SJSA1 (cell line): Measurements from ENCODE around the gene KLRF2. TPM values are rescaled to one million over a fixed set of nuclear protein-coding genes. Genes with fewer than 3 reads are reported as not detected.

ENCODE experiments used
- DNase-seq, 2 experiments: peaks; one replicate each; pipeline ENCODE4 v3.0.0-alpha.2; 2015 to 2020; ENCODE audit warnings: low spot score in 2 of 2, low read depth in 1 of 2
- H3K27ac ChIP-seq: fragments of 250-450 bp; sonication (Bioruptor Pico); 2 replicates; pipeline ENCODE4 v1.5.1; 2020; ENCODE audit warnings: mild to moderate bottlenecking, moderate library complexity
- H3K27me3 ChIP-seq: fragments of 250-450 bp; sonication (Bioruptor Pico); replicated peaks from 2 replicates; pipeline ENCODE4 v1.5.1; 2020; ENCODE audit warnings: mild to moderate bottlenecking, moderate library complexity
- H3K36me3 ChIP-seq: fragments of 250-450 bp; sonication (Bioruptor Pico); 2 replicates; pipeline ENCODE4 v1.5.1; 2020; ENCODE audit warnings: mild to moderate bottlenecking
- H3K4me1 ChIP-seq: fragments of 250-450 bp; sonication (Bioruptor Pico); replicated peaks from 2 replicates; pipeline ENCODE4 v1.6.1; 2021; ENCODE audit warnings: mild to moderate bottlenecking
- H3K4me3 ChIP-seq: fragments of 250-450 bp; sonication (Bioruptor Pico); 2 replicates; pipeline ENCODE4 v1.5.1; 2020; ENCODE audit warnings: mild to moderate bottlenecking
- H3K9me3 ChIP-seq: fragments of 250-450 bp; sonication (Bioruptor Pico); replicated peaks from 2 replicates; pipeline ENCODE4 v1.5.1; 2020; ENCODE audit warnings: mild to moderate bottlenecking
- total RNA-seq: library from RNA; depleted of rRNA; stranded (reverse); fragments of >200 nt; shearing (Covaris generic); gene quantifications from 2 replicates; pipeline ENCODE4 v1.2.3, GENCODE V29; 2014; rRNA removed

Gene KLRF2, protein sequence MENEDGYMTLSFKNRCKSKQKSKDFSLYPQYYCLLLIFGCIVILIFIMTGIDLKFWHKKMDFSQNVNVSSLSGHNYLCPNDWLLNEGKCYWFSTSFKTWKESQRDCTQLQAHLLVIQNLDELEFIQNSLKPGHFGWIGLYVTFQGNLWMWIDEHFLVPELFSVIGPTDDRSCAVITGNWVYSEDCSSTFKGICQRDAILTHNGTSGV
- total RNA-seq = not detected in 2 replicates

DNA sequence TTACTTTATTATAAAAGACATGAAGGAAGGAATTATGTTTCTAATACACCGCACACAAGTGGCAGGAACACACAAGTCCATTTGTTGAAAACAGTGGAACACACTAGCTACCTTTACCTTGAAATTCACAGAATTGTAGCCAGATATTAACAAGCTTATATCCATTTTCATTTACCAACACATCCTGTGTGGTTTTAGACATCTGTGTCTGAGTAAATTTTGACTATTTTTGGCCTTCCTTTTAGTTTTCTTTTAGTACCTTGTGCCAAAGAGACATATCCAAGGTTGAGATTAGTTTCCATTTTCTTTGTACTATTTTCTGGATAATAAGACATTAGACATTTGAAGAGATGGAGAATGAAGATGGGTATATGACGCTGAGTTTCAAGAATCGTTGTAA is at the start of gene KLRF2:
Gene KLRF2, plus strand, starts transcription at position 244 of the 400 bp plus-strand sequence. Its CDS starts 107 bp downstream, at position 351.
- no peaks in the 10 kb centered on the region for H3K27me3 ChIP-seq
- H3K27ac ChIP-seq = no peak within 1 kb of the TSS
- H3K4me3 ChIP-seq = no peak within 1 kb of the TSS
- H3K36me3 ChIP-seq = no peaks in the 10 kb centered on the region
- H3K4me1 ChIP-seq = peaks cover 28% of the 10 kb centered on the region
- DNase-seq = no peak
- no peaks in the 10 kb centered on the region for H3K9me3 ChIP-seq

DNA sequence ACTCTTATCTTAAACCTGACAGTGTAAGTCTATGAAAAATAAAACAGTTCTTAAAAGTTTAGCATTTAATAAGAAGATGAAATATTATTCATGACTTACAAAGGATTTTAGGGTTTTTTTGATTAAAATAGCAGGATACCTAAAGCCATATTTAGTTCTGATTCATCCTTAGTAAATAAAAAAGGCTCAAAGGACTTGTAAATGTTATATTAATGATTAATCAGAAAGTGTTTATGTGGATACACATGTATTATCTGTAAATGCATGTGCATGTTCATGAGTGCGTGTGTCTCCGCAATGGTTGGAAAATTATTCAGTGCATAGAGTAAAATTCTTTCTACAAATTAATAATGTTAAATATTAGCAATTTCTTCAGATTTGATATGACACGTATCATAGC is 49.6 kb upstream of the KLRF2 start:
- Histone ChIP-seq H3K9me3 (no peaks in the 10 kb centered on the region), H3K27me3 (peaks cover 18% of the 10 kb centered on the region), H3K36me3 (no peaks in the 10 kb centered on the region), H3K27ac (no peak overlapping the region), H3K4me1 (no peaks in the 10 kb centered on the region), H3K4me3 (no peak overlapping the region)
- no peak for DNase-seq

DNA sequence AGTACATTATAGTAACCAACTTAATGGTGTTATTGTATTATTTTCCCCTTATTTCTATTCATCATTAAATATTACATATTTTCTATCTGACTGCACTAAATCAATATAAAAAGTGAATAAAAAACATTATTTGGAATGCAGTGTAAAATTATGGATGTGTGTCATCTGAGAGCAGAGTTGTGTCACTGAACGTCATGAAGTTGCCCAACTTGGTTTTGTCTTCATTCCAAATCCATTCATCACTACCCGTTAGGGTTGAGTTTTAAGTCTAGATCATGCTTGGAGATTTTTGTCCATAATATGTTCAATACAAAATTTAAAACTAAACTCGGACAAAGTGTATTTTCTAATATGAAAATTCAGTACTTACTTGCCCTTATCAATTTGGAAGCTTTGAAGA is 37.9 kb upstream of the KLRF2 start:
- Histone ChIP-seq H3K27me3 (no peaks in the 10 kb centered on the region), H3K27ac (no peak overlapping the region), H3K4me3 (no peak overlapping the region), H3K9me3 (peaks cover 4% of the 10 kb centered on the region; the same call in 1 of the 2 replicates), H3K4me1 (no peaks in the 10 kb centered on the region), H3K36me3 (no peaks in the 10 kb centered on the region)
- no peak for DNase-seq

DNA sequence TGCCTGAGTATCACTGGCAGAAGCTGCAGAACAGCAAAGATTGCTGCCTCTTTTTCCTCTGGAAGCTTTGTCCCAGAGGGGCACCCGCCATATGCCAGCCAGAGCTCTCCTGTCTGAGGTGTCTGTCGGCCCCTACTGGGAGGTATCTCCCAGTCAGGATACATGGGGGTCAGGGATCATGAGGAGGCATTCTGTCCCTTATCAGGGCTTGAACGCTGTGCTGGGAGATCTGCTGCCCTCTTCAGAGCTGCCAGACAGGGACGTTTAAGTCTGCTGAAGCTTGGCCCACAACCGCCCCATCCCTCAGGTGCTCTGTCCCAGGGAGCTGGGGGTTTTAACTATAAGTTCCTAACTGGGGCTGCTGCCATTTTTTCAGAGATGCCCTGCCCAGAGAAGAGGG is 32.4 kb upstream of the KLRF2 start:
- H3K4me3 ChIP-seq = no peak overlapping the region
- no peaks in the 10 kb centered on the region for H3K4me1 ChIP-seq
- H3K27me3 ChIP-seq = no peaks in the 10 kb centered on the region
- peaks cover 5% of the 10 kb centered on the region; the same call in 1 of the 2 replicates for H3K9me3 ChIP-seq
- peaks cover 38% of the 10 kb centered on the region for H3K36me3 ChIP-seq
- H3K27ac ChIP-seq = no peak overlapping the region
- DNase-seq = no peak

DNA sequence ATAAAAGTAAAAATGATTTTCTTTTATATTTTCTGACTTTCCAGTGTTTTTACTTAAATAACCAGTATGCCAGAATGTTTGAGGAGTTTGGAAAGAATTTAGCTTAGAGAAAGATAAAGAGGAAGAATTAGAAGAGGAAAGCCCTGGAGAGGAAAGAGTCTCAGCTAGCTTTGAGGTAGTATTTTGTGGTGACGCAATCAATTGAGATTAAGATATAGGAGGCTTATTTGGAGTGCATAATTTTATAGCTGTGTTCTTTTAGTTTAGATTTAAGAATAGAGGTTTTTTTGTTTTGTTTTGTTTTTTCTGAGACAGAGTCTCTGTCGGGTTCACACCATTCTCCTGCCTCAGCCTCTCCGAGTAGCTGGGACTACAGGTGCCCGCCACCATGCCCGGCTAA is 30.2 kb upstream of the KLRF2 start:
- no peak overlapping the region for H3K4me3 ChIP-seq
- no peaks in the 10 kb centered on the region for H3K27me3 ChIP-seq
- DNase-seq = no peak
- H3K36me3 ChIP-seq = peaks cover 58% of the 10 kb centered on the region
- peaks cover 5% of the 10 kb centered on the region; the same call in 1 of the 2 replicates for H3K9me3 ChIP-seq
- no peaks in the 10 kb centered on the region for H3K4me1 ChIP-seq
- H3K27ac ChIP-seq = no peak overlapping the region

DNA sequence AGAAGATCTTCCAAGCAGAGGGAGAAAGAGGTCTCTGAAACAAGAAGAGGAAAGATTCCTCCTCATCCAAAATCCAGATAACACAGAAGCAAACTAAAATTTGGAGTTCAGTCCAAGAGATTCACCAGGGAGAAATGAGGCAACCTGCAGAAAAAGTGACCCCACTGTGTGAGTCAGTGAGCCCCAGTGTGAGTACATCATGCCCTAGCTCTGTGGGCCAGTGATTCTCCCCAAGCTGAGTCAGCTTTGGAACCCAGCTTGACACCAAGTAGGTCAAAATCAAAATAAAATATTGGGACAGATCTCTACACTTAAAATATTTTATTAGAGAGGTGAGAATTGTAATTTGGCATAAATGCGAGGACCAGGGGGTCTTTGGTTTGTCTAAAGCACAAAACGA is 29.4 kb upstream of the KLRF2 start:
- DNase-seq = no peak
- H3K27ac ChIP-seq = no peak overlapping the region
- peaks cover 65% of the 10 kb centered on the region for H3K36me3 ChIP-seq
- peaks cover 5% of the 10 kb centered on the region; the same call in 1 of the 2 replicates for H3K9me3 ChIP-seq
- H3K4me3 ChIP-seq = no peak overlapping the region
- no peaks in the 10 kb centered on the region for H3K27me3 ChIP-seq
- H3K4me1 ChIP-seq = no peaks in the 10 kb centered on the region

DNA sequence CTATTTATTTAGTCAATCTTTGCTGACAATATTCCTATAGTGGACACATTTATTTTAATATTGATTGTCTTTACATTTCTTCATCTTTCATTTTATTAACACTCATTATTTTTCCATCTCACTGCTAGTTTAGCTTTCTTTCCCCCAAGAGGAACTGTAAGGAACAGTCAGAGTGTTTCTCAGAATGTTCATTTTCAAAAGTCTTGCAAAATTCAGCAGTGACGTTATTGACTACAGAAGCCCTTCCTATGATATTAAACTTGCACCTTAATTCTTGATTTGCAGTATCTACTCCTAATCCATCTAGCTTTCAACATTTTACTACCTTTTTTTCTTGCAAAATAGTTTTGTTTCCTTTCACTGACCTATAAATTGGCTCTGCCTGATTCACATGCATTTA is 25.1 kb upstream of the KLRF2 start:
- Histone ChIP-seq H3K4me3 (no peak overlapping the region), H3K4me1 (no peaks in the 10 kb centered on the region), H3K9me3 (no peaks in the 10 kb centered on the region), H3K27me3 (no peaks in the 10 kb centered on the region), H3K27ac (no peak overlapping the region), H3K36me3 (peaks cover 75% of the 10 kb centered on the region)
- no peak for DNase-seq

- Histone ChIP-seq H3K36me3 (peaks cover 69% of the 10 kb centered on the region), H3K4me3 (no peak overlapping the region), H3K4me1 (no peaks in the 10 kb centered on the region), H3K27me3 (no peaks in the 10 kb centered on the region), H3K9me3 (no peaks in the 10 kb centered on the region), H3K27ac (no peak overlapping the region)
- DNase-seq = no peak
Observed at GRCh38 chr12:9856894-9857293, 24.4 kb upstream of the KLRF2 start.

- no peaks in the 10 kb centered on the region for H3K9me3 ChIP-seq
- DNase-seq = no peak
- H3K27ac ChIP-seq = no peak overlapping the region
- no peak overlapping the region for H3K4me3 ChIP-seq
- no peaks in the 10 kb centered on the region for H3K27me3 ChIP-seq
- no peaks in the 10 kb centered on the region for H3K4me1 ChIP-seq
- peaks cover 61% of the 10 kb centered on the region for H3K36me3 ChIP-seq
Observed at GRCh38 chr12:9858135-9858534, 23.2 kb upstream of the KLRF2 start.

DNA sequence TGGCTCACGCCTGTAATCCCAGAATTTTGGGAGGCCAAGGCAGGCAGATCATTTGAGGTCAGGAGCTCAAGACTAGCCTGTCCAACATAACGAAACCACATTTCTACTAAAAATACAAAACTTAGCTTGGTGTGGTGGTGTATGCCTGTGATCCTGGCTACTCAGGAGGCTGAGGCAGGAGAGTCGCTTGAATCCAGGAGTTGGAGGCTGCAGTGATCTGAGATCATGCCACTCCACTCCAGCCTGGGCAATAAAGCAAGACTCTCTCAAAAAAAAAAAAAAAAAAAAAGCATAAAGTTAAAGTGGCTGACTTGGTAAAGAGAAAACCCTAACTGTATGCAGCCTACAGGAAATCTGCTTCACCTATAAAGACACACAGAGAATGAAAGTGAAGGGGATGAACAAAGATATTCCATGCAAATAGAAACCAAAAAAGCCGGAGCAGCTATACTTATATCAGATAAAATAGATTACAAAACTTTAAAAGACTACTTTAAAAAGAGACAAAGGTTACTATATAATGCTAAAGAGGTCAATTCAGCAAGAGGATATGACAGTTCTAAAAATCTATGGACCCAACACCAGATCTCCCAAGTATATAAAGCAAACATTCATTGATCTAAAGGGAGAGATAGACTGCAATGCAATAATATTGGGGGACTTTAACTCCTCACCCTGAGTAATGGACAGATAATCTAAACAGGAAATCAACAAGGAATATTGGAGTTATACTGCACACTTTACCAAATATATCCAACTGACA is 16.2 kb upstream of the KLRF2 start:
- peak overlapping the region; percentile 90 for H3K27ac ChIP-seq
- no peaks in the 10 kb centered on the region for H3K9me3 ChIP-seq
- peak overlapping the region; percentile 13 for H3K4me3 ChIP-seq
- H3K36me3 ChIP-seq = peaks cover 6% of the 10 kb centered on the region; the same call in 1 of the 2 replicates
- DNase-seq = peak in 1 of 2 experiments; percentile 38
- no peaks in the 10 kb centered on the region for H3K27me3 ChIP-seq
- H3K4me1 ChIP-seq = no peaks in the 10 kb centered on the region

DNA sequence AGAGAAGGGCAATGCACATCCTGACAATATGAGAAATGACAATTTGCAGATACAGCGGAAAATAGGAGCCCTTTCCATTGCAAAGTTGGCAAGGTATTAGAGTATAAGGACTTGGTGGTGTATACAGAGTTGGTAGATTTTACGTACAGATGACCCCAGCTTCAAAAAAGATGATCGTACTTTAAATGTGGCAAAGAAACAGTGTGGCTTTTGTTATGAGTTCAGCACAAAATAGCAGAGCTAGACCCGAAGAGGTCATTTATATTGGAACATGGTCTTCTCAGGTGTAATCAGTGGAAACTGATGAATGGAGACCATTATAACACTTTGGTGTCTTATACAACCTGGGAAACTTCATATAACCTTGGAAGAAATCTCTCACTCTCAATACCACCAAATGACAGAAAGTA is 14.4 kb upstream of the KLRF2 start:
- peak in 1 of 2 experiments; percentile 53 for DNase-seq
- Histone ChIP-seq H3K36me3 (peaks cover 6% of the 10 kb centered on the region; the same call in 1 of the 2 replicates), H3K4me3 (peak overlapping the region; percentile 40), H3K9me3 (no peaks in the 10 kb centered on the region), H3K27me3 (no peaks in the 10 kb centered on the region), H3K4me1 (0 out of 2 replicates have a peak, but pooled peaks cover 4% of the 10 kb centered on the region), H3K27ac (peak overlapping the region; percentile 90)

DNA sequence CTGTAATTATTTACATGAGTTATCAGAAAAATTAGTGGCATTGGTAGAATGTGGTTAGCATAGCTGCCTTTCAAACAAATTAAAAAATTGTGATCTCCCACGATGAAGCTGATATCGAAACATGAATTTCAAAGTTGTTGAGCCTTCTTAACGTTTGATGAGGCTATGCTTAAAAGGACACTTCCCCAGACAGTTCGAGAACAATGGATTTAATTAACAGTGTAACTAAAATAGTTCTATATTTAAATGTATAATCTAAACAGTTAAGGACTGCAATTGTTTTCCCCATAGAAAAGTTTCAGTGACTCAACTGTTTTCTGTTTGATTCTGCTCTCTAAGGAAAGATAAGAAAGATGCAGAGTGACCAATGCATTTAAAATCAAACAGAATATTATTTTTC is 13.8 kb upstream of the KLRF2 start:
- Histone ChIP-seq H3K27ac (peak overlapping the region; percentile 90), H3K4me1 (0 out of 2 replicates have a peak, but pooled peaks cover 4% of the 10 kb centered on the region), H3K27me3 (no peaks in the 10 kb centered on the region), H3K36me3 (peaks cover 6% of the 10 kb centered on the region; the same call in 1 of the 2 replicates), H3K9me3 (no peaks in the 10 kb centered on the region), H3K4me3 (peak overlapping the region; percentile 40)
- DNase-seq = peak in 1 of 2 experiments; percentile 63

DNA sequence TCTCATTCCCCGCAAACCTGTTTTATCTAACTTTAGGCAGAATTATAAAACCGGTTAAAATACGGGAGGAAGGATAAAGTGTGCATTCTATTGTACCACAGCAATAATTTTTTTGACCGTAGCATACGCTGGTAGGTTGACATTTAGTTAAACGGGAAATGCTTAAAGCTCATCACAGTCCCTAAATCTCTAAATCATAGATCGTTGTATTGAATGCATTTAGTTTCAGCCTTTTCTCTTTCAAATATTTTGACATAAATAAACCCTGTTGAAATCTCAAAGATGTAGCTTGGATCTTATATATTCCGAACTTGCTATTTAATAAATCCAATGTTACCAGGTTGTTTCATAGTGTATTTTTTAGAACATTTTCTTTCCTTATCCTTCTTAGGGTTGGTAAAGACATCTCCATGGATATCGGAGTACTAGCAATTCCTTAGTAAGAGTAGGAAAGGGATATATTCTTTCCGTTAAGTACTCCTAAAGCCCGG is 12.9 kb upstream of the KLRF2 start:
- Histone ChIP-seq H3K27me3 (no peaks in the 10 kb centered on the region), H3K4me3 (peak overlapping the region; percentile 40), H3K27ac (peak overlapping the region; percentile 90), H3K36me3 (no peaks in the 10 kb centered on the region), H3K4me1 (0 out of 2 replicates have a peak, but pooled peaks cover 4% of the 10 kb centered on the region), H3K9me3 (no peaks in the 10 kb centered on the region)
- peak in 1 of 2 experiments; percentile 60 for DNase-seq

DNA sequence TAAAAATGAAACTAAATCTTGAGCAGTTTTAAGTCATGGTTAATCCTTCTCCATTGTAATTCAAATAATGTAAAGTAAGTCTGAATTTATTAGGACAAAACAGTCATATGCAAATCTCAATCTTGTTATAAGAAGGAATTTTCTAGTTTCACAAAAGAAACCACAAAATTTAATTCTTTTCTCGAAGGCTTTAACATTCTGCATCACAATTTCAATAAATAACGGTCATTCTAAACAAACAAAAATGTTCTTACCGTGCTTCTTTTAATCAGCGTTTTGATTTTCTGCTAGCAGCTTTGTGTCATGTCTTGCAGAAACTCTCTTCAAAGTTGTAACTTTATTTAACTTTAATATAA is 12.4 kb upstream of the KLRF2 start:
- Histone ChIP-seq H3K27ac (peak overlapping the region; percentile 90), H3K36me3 (no peaks in the 10 kb centered on the region), H3K27me3 (no peaks in the 10 kb centered on the region), H3K4me3 (peak overlapping the region; percentile 40), H3K9me3 (no peaks in the 10 kb centered on the region), H3K4me1 (0 out of 2 replicates have a peak, but pooled peaks cover 4% of the 10 kb centered on the region)
- DNase-seq = no peak
